Left hindlimb (tissue), 1 donor: ENCODE results near the gene FAM161A.
"Not testable (repeated sequence)": the region's sequence is repeated elsewhere in the genome, so short reads cannot be mapped to it uniquely, and the experiment has no call there.

Experiments
- DNase-seq: peaks from one replicate; pipeline ENCODE4 v3.0.0-alpha.2; 2018

The FAM161A gene, protein sequence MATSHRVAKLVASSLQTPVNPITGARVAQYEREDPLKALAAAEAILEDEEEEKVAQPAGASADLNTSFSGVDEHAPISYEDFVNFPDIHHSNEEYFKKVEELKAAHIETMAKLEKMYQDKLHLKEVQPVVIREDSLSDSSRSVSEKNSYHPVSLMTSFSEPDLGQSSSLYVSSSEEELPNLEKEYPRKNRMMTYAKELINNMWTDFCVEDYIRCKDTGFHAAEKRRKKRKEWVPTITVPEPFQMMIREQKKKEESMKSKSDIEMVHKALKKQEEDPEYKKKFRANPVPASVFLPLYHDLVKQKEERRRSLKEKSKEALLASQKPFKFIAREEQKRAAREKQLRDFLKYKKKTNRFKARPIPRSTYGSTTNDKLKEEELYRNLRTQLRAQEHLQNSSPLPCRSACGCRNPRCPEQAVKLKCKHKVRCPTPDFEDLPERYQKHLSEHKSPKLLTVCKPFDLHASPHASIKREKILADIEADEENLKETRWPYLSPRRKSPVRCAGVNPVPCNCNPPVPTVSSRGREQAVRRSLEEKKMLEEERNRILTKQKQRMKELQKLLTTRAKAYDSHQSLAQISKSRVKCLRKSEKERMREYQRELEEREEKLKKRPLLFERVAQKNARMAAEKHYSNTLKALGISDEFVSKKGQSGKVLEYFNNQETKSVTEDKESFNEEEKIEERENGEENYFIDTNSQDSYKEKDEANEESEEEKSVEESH

DNA sequence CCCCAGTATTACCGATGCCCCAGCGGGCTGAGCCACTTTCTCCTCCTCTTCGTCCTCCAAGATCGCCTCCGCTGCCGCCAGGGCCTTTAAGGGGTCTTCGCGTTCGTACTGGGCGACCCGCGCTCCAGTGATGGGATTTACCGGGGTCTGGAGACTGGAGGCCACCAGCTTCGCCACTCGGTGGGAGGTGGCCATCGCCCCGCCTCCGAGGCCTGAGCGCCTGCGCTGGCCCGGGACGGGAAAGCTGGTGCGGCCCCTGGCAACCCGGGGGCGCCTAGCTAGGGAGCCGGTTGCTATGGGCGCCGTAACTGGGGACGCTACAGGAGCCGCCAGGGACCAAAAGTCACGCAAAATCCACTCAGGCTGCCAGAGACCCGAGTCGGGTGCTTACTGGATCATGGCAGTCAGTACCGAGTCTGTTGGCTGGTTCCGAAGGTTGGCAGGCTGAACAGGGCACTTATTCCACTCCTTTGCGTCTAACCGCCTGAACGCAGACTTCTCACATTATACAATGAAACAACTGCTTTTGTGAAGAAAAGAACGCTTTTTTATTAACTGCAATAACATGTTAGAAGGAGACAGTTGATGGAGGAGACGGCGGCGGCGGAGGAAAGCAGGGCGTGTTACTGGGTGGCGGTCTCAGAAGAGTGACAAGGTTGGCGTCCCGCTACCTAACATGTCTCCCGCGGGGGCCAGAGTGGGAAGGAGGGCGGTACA is at the start of gene FAM161A:
Gene FAM161A, minus strand, starts transcription at position 214 of the 717 bp plus-strand sequence. Its CDS starts 19 bp downstream, at position 195.
- peak; percentile 92 for DNase-seq

DNA sequence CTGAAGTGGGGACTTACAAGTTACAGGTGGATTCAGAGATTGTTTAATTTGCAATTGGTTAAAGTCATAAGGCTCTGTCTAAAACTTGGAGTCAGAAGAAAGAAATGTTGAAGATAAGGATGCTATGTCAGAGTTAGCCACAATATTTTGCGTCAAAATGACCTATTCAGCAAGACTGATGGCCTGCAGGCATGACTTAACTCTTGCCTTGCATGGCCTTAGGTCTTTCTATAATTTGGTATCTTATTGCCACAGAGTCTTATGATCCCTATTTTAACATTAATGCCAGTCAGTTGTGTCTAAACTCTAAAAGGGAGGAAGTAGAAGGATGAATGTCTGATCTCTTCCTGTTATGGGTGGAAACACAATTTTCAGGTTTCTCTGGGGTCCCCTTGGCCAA is 46.4 kb upstream of the FAM161A start:
- DNase-seq: no peak

DNA sequence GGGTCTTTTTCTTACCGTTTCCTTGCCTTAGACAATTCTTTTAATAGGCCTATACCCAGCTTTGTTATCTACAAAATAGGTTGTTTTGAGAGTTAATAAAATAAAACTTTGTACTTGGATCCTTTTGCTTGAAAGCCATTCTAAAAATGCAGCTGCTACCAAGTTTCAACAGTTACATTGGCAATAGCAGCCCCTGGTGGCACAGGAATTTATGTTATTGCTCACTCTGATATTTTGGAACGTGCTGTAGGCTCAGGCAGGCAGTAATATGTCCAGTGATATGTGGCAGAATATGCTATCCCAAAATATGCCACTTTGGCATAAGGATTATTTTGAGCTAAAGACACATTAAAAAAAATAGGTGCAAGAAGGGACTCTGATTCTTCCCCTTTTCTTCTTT is 45.0 kb upstream of the FAM161A start:
- DNase-seq: no peak

DNA sequence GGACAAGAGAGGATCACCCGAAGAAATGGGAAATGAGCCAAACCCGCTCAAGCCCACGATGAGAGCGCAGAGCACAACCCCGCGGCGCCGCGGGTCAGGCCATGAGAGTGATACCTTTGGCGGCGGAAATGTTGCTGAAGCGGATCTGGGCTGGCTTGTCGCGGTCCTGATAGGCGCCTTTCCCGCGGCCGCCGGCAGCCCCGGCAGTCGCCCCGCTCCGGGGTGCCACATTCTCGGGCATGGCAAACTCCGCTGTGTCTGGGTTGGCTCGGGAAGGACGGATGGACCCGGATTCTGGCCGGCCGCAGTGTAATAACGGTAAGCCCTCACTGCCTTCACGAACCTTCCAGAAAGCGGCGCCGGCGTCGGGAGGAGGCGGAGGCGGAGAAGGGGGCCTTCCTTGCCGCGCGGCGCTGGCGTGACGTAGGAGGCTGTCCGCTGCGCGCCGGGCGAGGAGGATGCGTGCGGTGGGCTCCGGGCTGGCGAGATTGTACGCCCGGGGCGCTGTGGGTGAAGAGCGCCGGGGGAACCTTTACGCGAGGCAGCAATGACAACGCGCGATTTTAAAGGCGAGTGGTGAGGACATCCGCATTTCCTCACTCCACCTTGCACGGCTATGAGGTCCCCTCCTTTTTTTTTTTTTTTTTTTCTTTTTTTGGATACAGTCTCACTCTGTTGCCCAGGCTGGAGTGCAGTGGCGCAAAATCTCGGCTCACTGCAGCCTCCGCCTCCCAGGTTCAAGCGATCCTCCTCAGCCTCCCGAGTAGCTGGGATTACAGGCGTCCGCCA is 34.6 kb upstream of the FAM161A start, which contains the start of gene CCT4:
Gene CCT4, minus strand, starts transcription at position 390 of the 789 bp plus-strand sequence. Its CDS starts 149 bp downstream, at position 241.
- DNase-seq: peak; percentile 92

DNA sequence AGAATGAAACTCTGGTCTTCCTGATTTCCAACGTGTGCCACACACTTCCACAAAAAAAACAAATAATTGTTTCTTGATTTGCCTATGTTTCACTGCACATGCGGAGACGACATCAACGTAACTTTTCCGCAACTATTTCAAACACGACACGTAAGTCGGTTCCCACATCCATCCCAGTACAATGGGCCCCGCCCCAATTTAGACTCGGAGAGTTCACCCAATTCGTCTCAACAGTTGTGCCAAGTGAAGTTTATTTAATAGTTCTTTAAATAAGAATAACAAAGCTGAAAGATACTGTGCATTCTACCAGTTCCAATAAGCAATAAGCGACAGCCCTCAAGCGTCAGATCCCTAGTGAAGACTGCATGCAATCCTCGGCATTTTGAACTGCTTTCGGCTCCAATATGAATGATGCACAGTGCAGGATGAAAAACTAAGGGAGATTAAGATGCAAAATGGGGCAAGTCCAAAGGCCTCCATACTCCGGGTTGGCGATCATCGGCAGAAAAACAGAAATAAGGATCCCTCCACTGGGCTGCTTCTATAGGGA is 33.9 kb upstream of the FAM161A start:
- no peak for DNase-seq

DNA sequence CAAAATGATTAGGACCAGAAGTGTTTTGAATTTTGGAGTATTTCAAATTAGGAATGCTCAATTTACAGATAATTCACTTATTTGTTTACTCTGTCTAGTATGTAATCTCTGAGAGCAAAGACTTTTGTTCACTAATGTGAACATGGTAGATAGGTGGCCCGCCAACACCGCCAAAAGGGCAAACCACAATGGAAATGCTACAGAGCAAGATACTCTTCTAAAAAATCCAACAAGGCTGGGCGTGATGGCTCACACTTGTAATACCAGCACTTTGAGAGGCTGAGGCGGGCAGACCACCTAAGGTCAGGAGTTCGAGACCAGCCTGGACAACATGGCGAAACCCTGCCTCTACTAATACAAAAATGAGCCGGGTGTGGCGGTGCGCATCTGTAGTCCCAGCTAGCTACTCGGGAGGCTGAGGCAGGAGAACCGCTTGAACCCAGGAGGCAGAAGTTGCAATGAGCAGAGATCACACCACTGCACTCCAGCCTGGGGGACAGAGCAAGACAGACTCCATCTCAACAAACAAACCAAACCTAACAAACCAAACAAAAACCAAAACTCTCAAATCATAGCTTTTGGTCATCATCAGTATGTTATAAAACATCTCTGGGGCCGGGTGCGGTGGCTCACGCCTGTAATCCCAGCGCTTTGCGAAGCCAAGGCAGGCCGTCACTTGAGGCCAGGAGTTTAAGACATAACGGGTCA is 32.2 kb upstream of the FAM161A start:
- DNase-seq: no peak

DNA sequence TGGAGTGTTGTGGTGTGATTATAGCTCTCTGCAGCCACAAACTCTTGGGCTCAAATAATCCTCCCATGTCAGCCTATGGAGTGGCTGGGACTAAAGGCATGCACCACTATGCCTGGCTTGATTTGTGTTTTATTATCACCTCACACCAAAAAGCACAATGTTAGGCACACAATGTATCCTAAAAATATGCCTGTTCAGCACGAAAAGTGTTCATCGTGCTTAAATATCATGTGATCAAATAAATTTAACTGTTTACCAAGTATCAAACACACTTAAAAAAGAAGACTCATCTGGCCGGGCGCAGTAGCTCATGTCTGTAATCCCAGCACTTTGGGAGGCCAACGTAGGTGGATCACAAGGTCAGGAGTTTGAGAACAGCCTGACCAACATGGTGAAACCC is 29.0 kb upstream of the FAM161A start:
- no peak for DNase-seq

DNA sequence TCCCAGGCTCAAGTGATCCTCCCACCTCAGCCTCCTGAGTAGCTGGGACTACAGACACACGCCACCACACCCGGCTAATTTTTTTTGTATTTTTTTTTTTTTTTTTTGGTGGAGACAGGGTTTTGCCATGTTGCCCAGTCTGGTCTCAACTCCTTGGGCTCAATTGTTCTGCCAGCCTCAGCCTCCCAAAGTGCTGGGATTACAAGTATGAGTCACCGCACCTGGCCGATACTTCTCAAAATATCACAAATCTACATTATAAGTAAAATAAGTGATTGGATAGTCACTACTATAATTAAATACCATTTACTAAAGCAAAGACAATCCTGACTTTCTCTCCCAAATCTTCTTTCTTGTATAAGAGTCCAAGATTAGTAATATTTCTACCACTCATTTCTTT is 25.5 kb upstream of the FAM161A start:
- DNase-seq: not testable (repeated sequence)

DNA sequence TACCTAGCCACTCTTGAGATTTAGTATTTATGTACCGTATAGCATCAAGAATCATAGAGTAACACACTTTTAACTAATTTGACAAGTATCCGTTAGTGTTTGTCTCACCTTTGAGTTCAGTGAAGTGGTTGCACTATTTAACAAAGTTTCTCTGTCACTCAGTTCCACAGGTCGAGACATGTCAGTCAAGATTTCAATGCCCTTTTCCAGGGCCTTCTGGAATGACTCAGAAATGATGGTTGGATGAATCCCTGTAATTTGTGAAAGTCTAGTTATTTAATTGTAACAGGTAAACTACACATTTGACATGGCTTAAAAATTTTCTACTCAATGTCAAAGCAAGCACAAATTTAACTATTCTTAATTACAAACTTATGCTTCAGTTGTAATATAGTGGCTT is 24.9 kb upstream of the FAM161A start:
- DNase-seq: no peak

DNA sequence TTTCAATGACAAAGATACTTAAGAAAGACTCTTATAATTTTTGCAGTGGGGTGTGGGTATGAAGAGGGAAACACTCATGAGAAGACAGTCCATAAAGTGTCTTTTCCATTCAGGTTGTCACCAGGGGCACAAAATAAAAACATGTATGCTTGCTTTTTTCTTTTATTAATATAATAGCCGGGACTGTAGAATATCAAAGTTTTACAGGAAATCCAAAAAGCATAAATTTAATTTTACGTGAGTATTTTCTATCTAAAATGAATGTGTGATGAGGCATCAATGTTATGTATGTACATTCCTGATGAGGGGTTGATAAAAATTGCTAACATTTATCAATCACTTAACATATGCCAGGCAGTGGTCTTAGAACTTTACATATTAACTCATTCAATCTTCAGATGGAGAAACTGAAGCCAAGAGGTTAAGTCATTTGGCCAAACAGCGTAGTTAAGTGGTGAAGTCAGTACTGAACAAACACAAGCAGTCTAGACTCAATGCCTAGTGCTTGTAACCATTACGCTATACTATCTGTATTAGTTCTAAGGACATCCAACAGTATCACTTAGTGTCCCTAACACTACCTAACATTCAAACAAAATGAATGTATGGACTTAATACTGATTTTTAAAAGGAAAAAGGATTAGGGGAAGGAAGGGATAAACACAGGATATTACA is 23.8 kb upstream of the FAM161A start:
- DNase-seq: no peak

DNA sequence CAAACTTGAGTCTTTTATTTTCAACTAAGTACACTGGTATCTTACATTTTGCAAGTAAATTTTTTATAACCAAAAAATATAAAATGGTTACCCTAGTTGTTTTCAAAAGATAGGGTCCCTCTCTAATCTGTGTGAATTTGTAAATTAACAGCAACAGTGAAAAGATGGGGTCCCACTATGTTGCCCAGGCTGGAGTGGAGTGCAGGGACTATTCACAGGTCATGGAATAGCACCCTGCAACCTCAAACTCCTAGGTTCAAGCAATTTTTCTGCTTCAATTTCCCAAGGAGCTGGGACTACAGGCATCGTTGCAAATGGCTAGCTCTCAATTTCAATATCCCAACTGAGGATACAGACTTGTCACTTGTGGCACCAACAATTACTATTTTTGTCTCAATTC is 22.5 kb upstream of the FAM161A start:
- no peak for DNase-seq

DNA sequence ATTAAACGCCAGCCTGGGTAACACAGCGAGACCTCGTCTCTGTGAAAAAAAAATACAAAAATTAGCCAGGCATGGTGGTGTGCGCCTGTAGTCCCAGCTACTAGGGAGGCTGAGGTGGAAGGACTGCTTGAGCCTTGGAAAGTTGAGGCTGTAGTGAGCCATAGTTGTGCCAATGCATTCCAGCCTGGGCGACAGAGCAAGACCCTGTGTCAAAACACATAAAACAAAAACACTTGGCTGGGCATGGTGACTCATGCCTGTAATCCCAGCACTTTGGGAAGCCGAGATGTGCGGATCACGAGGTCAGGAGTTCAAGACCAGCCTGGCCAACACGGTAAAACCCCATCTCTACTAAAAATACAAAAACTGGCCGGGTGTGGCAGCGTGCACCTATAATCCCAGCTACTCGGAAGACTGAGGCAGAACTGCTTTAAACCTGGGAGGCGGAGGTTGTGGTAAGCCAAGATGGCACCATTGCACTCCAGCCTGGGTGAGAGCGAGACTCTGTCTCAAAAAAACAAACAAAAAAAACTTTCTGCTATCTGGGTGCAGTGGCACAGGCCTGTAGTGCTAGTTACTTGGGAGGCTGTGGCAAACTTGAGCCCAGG is 12.7 kb upstream of the FAM161A start:
- DNase-seq: not testable (repeated sequence)

DNA sequence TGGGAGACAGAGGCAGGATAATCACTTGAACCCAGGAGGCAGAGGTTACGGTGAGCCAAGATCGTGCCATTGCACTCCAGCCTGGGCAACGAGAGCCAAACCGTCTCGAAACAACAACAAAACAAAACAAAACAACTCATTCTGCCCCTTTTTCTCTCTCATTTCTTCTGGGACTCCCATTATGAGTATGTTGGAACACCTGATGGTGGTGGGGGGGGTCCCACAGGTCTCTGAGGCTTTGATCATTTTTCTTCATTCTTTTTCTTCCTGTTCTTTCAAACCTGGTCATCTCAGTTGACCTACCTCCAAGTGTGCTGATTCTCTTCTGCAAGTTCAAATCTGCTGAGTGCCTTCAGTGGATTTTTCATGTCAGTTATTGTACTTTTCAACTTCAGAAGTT is 8.2 kb upstream of the FAM161A start:
- no peak for DNase-seq

DNA sequence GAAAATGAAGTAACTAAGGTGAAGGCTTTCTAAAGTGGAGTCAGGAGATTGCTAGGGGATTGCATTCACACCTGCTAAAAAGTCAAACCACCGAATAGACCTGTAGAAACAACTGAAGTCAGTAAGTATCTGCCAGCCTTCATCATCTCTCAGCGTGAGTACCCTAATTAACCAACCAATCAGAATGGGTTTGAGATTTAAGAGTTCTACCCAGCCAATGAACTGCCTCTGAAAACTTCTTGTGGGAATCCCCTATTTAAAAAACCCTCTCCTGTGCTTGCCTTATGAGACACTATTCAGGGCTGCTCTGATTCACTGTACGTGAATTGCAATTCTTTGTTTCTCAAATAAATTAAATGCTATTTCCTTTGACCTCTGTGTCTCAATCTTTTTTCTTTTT is 3.4 kb upstream of the FAM161A start:
- DNase-seq: no peak

DNA sequence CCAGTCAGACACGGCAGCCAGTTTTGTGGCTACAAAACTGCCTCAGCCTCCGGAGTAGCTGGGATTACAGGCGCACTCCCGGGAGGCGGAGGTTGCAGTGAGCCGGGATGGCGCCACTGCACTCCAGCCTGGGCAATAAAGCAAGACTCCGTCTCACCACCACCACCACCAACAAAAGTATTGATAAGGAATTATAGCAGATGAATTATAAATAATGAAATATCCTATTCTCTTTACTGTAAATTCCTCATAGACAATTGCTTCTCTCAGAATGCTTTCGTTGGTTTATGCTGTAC is 1.4 kb upstream of the FAM161A start:
- no peak for DNase-seq

DNA sequence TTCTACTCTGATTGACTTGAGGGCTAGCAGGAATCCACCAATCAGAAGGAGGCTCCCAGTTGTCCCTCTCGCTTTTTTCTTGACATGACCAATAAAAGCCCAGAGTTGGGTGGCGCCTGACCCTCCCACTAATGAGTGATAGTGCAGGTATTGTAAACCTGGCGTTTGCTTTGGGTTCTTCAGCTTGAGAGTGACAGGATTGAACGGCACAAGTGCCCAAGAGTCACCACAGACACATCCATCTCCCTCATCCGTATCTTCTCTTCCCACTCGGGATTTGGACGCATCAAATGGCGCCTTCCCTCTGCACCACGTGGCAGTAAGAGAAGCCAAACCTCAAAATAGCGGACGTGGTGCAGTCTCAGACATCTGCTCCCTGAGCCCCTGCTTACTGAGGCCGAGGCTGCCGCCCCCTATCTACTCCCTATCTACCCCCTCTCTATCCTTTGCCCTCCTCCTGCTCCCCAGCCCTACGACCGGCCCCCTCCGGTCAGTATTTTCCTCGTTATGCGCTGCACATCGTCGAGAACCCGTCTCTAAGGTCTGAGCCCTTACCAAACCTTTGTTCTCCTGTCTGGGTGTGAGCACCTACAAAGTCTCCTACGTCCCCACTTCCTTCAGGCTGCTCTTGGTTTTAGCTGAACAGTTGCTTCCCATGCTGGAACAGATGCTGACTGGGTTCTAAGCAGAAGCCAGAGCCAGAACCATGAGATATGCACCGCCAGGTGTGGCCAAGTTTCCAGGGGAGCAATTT is 881 bp upstream of the FAM161A start:
- DNase-seq: peak; percentile 93

DNA sequence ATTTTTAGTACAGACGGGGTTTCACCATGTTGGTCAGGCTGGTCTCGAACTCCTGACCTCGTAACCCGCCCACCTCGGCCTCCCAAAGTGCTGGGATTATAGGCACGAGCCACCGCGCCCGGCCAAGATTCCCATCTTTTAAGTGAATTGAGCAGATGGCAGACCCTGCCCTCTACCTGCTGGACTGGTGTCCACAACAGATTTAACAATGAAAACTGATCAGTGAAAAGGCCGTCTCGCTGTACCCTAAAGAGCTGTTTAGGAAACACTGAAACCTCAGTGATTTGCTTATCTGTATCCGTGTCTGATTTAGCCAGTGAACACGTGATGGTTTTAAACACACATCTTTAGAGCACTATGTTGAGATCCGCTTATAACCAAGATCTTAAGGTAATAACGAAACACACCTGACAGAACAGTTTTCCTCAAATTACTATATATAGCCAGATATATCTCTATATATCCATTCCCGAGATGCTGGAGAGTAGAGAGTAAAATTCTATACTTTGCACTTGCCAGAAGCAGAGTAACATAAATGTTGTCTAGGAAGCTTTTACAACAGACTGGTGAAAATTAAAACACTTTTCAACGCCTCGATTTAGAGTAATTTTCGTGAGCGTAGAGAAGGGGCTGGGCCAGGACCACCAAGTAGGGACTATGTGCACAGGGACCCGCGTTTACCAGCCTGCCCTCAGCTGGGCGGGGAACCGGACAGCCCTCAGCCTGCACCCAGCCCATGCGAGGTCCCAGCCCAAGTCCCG is 594 bp downstream of the FAM161A start:
- DNase-seq: no peak

DNA sequence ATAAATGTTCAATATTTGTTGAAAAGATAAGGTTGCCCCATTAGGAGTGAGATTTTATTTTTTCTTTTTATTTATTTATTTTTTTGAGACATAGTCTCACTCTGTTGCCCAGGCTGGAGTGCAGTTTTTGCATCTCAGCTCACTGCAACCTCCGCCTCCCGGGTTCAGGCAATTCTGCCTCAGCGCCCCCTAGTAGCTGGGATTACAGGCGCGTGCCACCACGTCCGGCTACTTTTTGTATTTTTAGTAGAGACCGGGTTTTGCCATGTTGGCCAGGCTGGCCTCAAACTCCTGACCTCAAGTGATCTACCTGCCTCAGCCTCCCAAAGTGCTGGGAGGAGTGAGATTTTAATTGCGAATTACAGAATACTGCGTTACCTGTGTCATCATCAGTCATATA is 2.6 kb downstream of the FAM161A start:
- not testable (repeated sequence) for DNase-seq

DNA sequence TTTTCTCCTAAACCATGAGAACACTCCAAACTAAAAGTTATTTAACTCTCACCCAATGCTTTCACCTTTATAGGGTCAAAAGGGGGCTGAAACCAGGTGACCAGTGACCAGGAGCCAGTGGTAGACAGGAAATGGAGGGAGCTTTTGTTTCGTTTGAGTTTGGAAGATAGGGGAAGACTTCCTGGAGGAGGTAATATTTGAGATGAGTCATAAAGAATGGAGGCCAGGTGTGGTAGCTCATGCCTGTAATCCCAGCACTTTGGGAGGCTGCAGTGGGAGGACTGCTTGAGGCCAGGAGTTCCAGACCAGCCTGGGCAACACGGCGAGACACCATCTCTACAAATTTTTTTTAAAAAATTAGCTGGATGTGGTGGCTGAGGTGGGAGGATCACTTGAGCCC is 8.5 kb downstream of the FAM161A start:
- no peak for DNase-seq
